ENCODE data around the gene SEC24A. TPM values are rescaled to one million over a fixed set of nuclear protein-coding genes. Genes with fewer than 3 reads are reported as not detected.

The SEC24A gene
- total RNA-seq, result 51.3 and 51.5 TPM in 2 replicates

DNA sequence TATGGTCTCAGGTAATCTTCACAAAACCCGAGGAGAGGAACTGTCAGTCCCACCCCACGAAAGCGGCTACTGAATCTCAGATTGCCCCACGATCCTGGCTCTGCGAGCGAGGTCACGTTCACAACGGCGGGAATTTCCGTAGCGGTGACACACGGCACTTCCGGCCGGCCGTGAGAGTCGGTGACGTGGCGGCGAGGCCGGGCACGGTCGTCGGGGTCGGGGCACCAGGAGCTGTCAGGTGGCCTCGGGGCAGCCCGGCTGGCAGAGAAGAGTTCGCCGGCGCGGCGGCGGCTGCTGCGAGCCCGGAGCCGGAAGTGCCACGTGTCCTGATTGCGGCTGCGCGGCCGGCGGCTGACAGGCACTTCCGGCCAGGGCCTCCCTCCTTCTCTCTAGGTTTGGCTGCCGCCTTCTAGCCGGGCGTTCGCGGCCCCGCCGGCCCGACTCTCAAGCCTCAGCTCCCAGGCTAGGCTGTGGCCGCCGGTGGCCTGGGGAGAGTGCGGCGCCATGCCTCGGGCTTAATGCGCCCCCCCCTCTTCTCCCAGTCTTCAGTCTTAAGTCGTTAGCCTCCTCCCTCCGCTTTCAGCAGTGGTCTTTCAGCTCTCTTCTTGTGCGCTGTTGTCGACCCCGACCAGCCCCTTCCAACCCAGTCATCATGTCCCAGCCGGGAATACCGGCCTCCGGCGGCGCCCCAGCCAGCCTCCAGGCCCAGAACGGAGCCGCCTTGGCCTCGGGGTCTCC lies at the start of gene SEC24A:
TSS of gene SEC24A (plus strand) at position 361 of the 738 bp plus-strand sequence. CDS start at position 653, 292 bp downstream.

DNA sequence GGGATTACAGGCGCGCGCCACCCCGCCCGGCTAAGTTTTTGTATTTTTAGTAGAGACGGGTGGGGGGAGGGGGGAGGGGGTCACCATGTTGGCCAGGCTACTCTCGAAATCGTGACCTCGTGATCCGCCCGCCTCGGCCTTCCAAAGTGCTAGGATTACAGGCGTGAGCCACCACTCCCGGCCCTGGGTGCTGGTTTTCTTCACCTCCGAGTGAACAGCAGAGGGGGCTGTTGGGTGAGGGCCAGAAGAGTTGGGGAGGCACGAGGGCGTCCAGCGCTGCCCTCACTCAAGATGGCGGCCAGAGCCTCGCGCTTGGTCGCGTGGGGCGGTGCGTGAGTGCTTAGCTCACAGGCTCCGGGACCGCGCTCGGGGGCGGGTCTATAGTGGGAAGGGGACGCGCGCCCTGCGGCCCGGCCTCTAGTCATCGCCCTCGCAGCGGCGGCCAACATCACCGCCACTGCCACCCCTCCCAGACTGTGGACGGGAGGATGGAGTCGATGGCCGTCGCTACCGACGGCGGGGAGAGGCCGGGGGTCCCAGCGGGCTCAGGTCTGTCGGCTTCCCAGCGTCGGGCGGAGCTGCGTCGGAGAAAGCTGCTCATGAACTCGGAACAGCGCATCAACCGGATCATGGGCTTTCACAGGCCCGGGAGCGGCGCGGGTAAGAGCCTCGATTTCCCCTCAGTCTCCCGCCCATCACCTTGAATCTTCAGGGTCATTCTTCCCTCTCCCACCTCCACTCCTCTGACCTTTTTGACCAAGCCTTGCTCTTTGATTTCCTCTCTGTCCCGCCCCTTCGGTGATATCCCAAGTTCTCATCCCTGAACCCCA lies 89.8 kb downstream of the SEC24A start, which contains the start of gene CAMLG:
TSS of gene CAMLG (plus strand) at position 416 of the 830 bp plus-strand sequence. CDS start at position 489, 73 bp downstream.

DNA sequence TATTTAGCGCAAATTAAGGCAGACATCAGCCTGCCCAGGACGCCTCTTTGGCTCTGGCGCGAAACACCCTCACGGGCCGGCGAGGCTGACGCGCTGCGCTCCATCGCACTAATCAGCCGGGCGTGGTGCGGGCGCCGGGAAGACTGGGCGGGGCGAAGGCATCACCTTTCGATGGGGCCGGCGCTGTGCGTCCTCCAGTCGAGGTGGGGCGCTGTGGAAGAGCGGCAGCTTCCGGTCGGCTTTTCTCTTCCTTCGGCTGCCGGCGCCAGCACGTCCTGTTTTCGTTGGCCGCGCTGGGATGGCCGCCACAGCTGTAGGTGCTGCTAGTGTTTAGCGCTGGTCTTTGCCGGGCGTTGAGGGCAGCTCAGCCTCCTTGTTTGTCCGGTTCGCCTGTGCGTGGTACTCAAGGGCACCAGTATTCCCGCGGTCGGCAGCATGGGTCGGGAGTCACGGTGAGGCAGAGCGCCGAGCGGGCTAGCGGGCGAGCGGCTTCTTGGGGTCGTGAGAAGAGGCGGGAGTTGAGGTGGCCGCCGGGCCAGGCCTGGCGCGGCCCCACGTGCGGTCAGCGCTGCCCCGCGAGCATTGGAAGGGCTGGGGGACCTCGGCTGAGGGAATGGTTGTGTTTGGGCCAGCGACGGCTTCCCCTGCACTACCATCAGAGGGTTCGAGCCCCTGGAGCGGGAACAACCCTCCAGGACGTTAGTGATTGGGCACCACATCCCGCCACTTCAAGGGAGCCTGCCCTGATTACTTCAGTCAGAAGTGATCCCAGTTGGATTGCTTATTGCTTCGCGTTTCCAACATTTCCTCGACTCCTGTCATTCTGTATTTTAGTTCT lies 110.1 kb downstream of the SEC24A start, which contains the start of gene DDX46:
TSS of gene DDX46 (plus strand) at position 276 of the 838 bp plus-strand sequence. CDS start at position 436, 160 bp downstream.

Small RNAs within 50 kb of the gene (small RNA-seq; reads per million reads assigned to genes)
- not detected for gene RNU6-1164P
- gene RNU6-1311P, result not detected
- not detected for gene RNU6-757P

Other genes with a start within 250 kb of the SEC24A start
- 36.0 and 49.7 TPM in 2 replicates for gene CDKN2AIPNL, start 236.9 kb upstream of the SEC24A start, total RNA-seq
- gene JADE2, start 123.1 kb upstream of the SEC24A start, total RNA-seq, result 20.6 and 24.5 TPM in 2 replicates
- 84.7 and 93.9 TPM in 2 replicates for gene SAR1B, start 16.0 kb upstream of the SEC24A start, total RNA-seq
- gene CAMLG, start 89.8 kb downstream of the SEC24A start, total RNA-seq, result 31.9 and 33.6 TPM in 2 replicates
- 57.0 and 60.3 TPM in 2 replicates for gene DDX46, start 110.0 kb downstream of the SEC24A start, total RNA-seq
- gene C5orf24, start 197.2 kb downstream of the SEC24A start, total RNA-seq, result 79.9 and 84.0 TPM in 2 replicates
- 61.6 and 67.1 TPM in 2 replicates for gene TXNDC15, start 225.6 kb downstream of the SEC24A start, total RNA-seq